ENCODE data around the gene LOC101059915.
"Not testable (repeated sequence)": the region's sequence is repeated elsewhere in the genome, so short reads cannot be mapped to it uniquely, and the experiment has no call there.

The LOC101059915 gene

GRCh38 chrX:71640002-71640401, 27.3 kb upstream of the LOC101059915 start:
- DNase-seq (ENCODE audit: low spot score) = no peak

GRCh38 chrX:71644406-71644805, 22.9 kb upstream of the LOC101059915 start:
- DNase-seq (ENCODE audit: low spot score) = not testable (repeated sequence)

- DNase-seq (ENCODE audit: low spot score) = no peak
Measured at GRCh38 chrX:71650333-71650969, 16.9 kb upstream of the LOC101059915 start.

- peak; percentile 73 for DNase-seq (ENCODE audit: low spot score)
Measured at GRCh38 chrX:71652405-71652804, 14.9 kb upstream of the LOC101059915 start.

- DNase-seq (ENCODE audit: low spot score) = no peak
Measured at GRCh38 chrX:71653344-71653743, 14.0 kb upstream of the LOC101059915 start.

GRCh38 chrX:71657267-71657666, 10.1 kb upstream of the LOC101059915 start:
- no peak for DNase-seq (ENCODE audit: low spot score)

GRCh38 chrX:71659342-71659741, 8.0 kb upstream of the LOC101059915 start:
- DNase-seq (ENCODE audit: low spot score) = no peak

- no peak for DNase-seq (ENCODE audit: low spot score)
Measured at GRCh38 chrX:71659959-71660358, 7.4 kb upstream of the LOC101059915 start.

GRCh38 chrX:71660562-71661416, 6.6 kb upstream of the LOC101059915 start:
- DNase-seq (ENCODE audit: low spot score) = no peak

GRCh38 chrX:71661919-71662318, 5.4 kb upstream of the LOC101059915 start:
- DNase-seq (ENCODE audit: low spot score) = no peak

GRCh38 chrX:71662654-71663053, 4.7 kb upstream of the LOC101059915 start:
- DNase-seq (ENCODE audit: low spot score) = not testable (repeated sequence)

GRCh38 chrX:71663238-71663637, 4.1 kb upstream of the LOC101059915 start:
- DNase-seq (ENCODE audit: low spot score) = not testable (repeated sequence)

GRCh38 chrX:71664202-71664601, 3.1 kb upstream of the LOC101059915 start:
- peak; percentile 67 for DNase-seq (ENCODE audit: low spot score)

GRCh38 chrX:71664889-71665491, 2.4 kb upstream of the LOC101059915 start:
- no peak for DNase-seq (ENCODE audit: low spot score)

- DNase-seq (ENCODE audit: low spot score) = no peak
Measured at GRCh38 chrX:71665747-71666146, 1.6 kb upstream of the LOC101059915 start.

GRCh38 chrX:71666240-71667223, 814 bp upstream of the LOC101059915 start:
- no peak for DNase-seq (ENCODE audit: low spot score)

GRCh38 chrX:71668248-71668595, 876 bp downstream of the LOC101059915 start:
- DNase-seq (ENCODE audit: low spot score) = no peak

GRCh38 chrX:71669492-71669891, 2.1 kb downstream of the LOC101059915 start:
- no peak for DNase-seq (ENCODE audit: low spot score)

GRCh38 chrX:71669947-71670346, 2.6 kb downstream of the LOC101059915 start:
- peak; percentile 12 for DNase-seq (ENCODE audit: low spot score)

GRCh38 chrX:71671043-71671780, 3.9 kb downstream of the LOC101059915 start:
- DNase-seq (ENCODE audit: low spot score) = no peak

- no peak for DNase-seq (ENCODE audit: low spot score)
Measured at GRCh38 chrX:71671938-71672337, 4.6 kb downstream of the LOC101059915 start.
